Mononuclear cell (primary cell): ENCODE measurements around the gene PGF. TPM values are rescaled to one million over a fixed set of nuclear protein-coding genes. Genes with fewer than 3 reads are reported as not detected.
"Not testable (repeated sequence)": the region's sequence is repeated elsewhere in the genome, so short reads cannot be mapped to it uniquely, and the experiment has no call there.

Source experiments
- H3K27me3 ChIP-seq: 2 replicates; pipeline ENCODE4 v1.6.0; 2011; ENCODE audit warnings: low read length, control low read depth; ENCODE audit not compliant: insufficient read depth
- H3K4me1 ChIP-seq: 2 replicates; pipeline ENCODE4 v1.5.1; 2011; ENCODE audit warnings: mild to moderate bottlenecking, low read length, control low read depth; ENCODE audit not compliant: insufficient read depth
- H3K4me3 ChIP-seq: 2 replicates; pipeline ENCODE4 v1.5.1; 2011; ENCODE audit warnings: mild to moderate bottlenecking, low read length, moderate library complexity
- H3K9me3 ChIP-seq: 2 replicates; pipeline ENCODE4 v1.5.1; 2011; ENCODE audit warnings: low read depth, mild to moderate bottlenecking, control low read depth, low read length
- total RNA-seq: library from RNA; depleted of rRNA; stranded (reverse); fragments of >200 nt; gene quantifications from one replicate; pipeline ENCODE4 v1.2.3, GENCODE V29; 2012

PGF gene
- total RNA-seq, 1 donor: not detected

- no peaks in the 10 kb centered on the region for H3K27me3 ChIP-seq
- H3K4me3 ChIP-seq: no peak overlapping the region
- H3K9me3 ChIP-seq: no peaks in the 10 kb centered on the region
- H3K4me1 ChIP-seq: peaks cover 37% of the 10 kb centered on the region
These were observed 10.0 kb downstream of the PGF start for GRCh38 chr14:74945261-74945851.

DNA sequence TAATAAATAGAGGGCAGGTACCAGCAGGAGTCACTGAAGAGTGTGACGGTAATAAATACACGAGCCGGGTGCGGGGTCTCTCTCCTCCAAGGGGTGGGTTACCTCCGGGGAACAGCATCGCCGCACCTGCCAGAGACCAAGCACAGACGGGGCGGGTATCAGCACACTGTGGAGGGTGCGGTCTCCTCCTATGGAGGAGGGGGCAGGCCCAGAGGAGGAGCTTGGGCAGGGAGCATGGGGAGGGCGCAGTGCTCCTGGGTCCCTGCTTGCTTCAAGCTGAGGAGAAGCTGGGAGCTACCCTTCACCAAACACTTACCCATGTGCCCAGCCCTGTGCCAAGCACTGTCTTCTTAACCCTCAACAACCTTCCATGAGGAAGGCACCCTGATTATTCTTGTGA lies 12.8 kb downstream of the PGF start:
- Histone ChIP-seq H3K4me3 (no peak overlapping the region), H3K9me3 (no peaks in the 10 kb centered on the region), H3K4me1 (peaks cover 59% of the 10 kb centered on the region), H3K27me3 (no peaks in the 10 kb centered on the region)

GRCh38 chr14:74942181-74942580 lies 13.2 kb downstream of the PGF start:
- no peaks in the 10 kb centered on the region for H3K27me3 ChIP-seq
- H3K4me1 ChIP-seq: peaks cover 59% of the 10 kb centered on the region
- no peaks in the 10 kb centered on the region for H3K9me3 ChIP-seq
- H3K4me3 ChIP-seq: no peak overlapping the region

GRCh38 chr14:74941676-74942097 lies 13.7 kb downstream of the PGF start:
- Histone ChIP-seq H3K9me3 (no peaks in the 10 kb centered on the region), H3K4me3 (no peak overlapping the region), H3K4me1 (peaks cover 59% of the 10 kb centered on the region), H3K27me3 (no peaks in the 10 kb centered on the region)

DNA sequence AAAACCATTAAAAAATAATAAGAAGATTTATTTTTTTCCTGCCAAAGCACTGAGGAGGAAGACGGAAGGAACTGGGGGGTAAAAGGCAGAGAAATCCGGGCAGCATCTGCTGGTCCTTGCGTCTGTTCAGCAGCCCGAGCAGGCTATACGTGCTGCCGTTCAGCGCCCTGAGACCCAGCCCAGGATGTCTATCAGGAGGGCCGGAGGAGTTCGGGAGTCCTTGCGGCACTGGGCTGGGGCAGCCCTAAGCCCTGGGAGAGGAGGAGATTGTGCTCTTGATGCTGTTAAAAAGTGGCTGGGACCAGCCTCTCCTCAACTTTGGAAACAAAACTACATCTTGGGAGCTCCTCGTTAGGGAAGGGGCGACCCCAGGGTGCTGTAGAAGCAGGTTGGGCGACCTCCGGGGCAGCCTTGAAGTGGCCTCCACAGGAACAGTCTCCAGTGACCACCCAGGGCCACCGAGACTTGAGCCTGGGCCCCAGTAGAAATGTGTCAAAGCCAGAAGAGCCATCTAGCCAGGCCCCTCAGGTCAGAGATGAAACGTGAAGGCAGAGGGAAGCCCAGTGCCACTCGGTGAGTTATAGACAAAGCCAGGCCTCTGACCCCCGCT lies 14.3 kb downstream of the PGF start:
- Histone ChIP-seq H3K9me3 (no peaks in the 10 kb centered on the region), H3K27me3 (no peaks in the 10 kb centered on the region), H3K4me1 (peaks cover 53% of the 10 kb centered on the region), H3K4me3 (no peak overlapping the region)

GRCh38 chr14:74938531-74939495 lies 16.6 kb downstream of the PGF start:
- peaks cover 52% of the 10 kb centered on the region for H3K4me1 ChIP-seq
- H3K9me3 ChIP-seq: no peaks in the 10 kb centered on the region
- H3K4me3 ChIP-seq: no peak overlapping the region
- no peaks in the 10 kb centered on the region for H3K27me3 ChIP-seq

DNA sequence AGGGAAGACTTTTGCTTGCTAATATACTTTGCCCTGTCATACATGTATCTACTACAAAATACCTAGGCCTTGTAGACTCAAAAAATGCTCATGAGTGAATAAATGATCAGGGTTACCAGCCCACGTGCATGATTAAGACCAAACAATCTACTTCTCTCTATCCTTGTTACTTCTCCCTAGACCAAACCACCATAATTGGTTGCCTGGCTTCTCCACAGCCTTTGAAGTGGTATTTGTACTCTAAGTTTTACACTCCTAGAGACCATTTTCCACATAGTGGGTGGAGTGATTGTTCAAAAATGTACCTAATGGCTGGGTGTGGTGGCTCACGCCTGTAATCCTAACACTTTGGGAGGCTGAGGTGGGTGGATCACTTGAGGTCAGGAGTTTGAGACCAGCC lies 18.2 kb downstream of the PGF start:
- H3K9me3 ChIP-seq: no peaks in the 10 kb centered on the region
- H3K27me3 ChIP-seq: no peaks in the 10 kb centered on the region
- no peak overlapping the region for H3K4me3 ChIP-seq
- H3K4me1 ChIP-seq: peaks cover 46% of the 10 kb centered on the region

GRCh38 chr14:74936731-74937130 lies 18.7 kb downstream of the PGF start:
- no peaks in the 10 kb centered on the region for H3K27me3 ChIP-seq
- no peaks in the 10 kb centered on the region for H3K9me3 ChIP-seq
- H3K4me3 ChIP-seq: no peak overlapping the region
- H3K4me1 ChIP-seq: peaks cover 43% of the 10 kb centered on the region

- no peaks in the 10 kb centered on the region for H3K27me3 ChIP-seq
- H3K4me3 ChIP-seq: no peak overlapping the region
- no peaks in the 10 kb centered on the region for H3K9me3 ChIP-seq
- peaks cover 37% of the 10 kb centered on the region for H3K4me1 ChIP-seq
These were observed 19.2 kb downstream of the PGF start for GRCh38 chr14:74936151-74936550.

GRCh38 chr14:74935360-74935680 lies 20.1 kb downstream of the PGF start:
- Histone ChIP-seq H3K9me3 (no peaks in the 10 kb centered on the region), H3K4me1 (peaks cover 29% of the 10 kb centered on the region), H3K27me3 (no peaks in the 10 kb centered on the region), H3K4me3 (no peak overlapping the region)

- no peak overlapping the region for H3K4me3 ChIP-seq
- H3K4me1 ChIP-seq: peaks cover 23% of the 10 kb centered on the region
- no peaks in the 10 kb centered on the region for H3K27me3 ChIP-seq
- H3K9me3 ChIP-seq: no peaks in the 10 kb centered on the region
These were observed 20.7 kb downstream of the PGF start for GRCh38 chr14:74934476-74935359.

- Histone ChIP-seq H3K4me3 (no peak overlapping the region), H3K9me3 (no peaks in the 10 kb centered on the region), H3K4me1 (peaks cover 16% of the 10 kb centered on the region), H3K27me3 (no peaks in the 10 kb centered on the region)
These were observed 21.4 kb downstream of the PGF start for GRCh38 chr14:74934041-74934440.

GRCh38 chr14:74932936-74933335 lies 22.5 kb downstream of the PGF start:
- H3K4me3 ChIP-seq, H3K4me1 ChIP-seq, H3K9me3 ChIP-seq, H3K27me3 ChIP-seq: not testable (repeated sequence)

- H3K27me3 ChIP-seq: no peaks in the 10 kb centered on the region
- peaks cover 7% of the 10 kb centered on the region for H3K4me1 ChIP-seq
These were observed 22.9 kb downstream of the PGF start for GRCh38 chr14:74932401-74932901.

More at GRCh38 chr14:74932401-74932901, 22.9 kb downstream of the PGF start:
- no peaks in the 10 kb centered on the region for H3K9me3 ChIP-seq
- no peak overlapping the region for H3K4me3 ChIP-seq
